Sciatic nerve (tissue), 2 donors: Measurements from ENCODE around the gene EFNA1. TPM values are rescaled to one million over a fixed set of nuclear protein-coding genes. Genes with fewer than 3 reads are reported as not detected.
"Not testable (repeated sequence)": the region's sequence is repeated elsewhere in the genome, so short reads cannot be mapped to it uniquely, and the experiment has no call there.

Experiments used
- ATAC-seq: fragments of 200-7000 bp; cut with Tn5 transposase; one replicate; pipeline ENCODE4 v1.9.1; 2020; ENCODE audit warnings: mild to moderate bottlenecking, moderate library complexity
- DNase-seq: peaks from one replicate; pipeline ENCODE4 v3.0.0-alpha.2; 2020; ENCODE audit warnings: low spot score
- intact Hi-C: fragments of 100-400 bp; cut with DNase I; formaldehyde crosslinking; loops from one replicate; pipeline ENCODE4 v1.14.2; 2022
- total RNA-seq: library from RNA; stranded (reverse); fragmentation: NEBNext Ultra II Directional; extraction: Animal tissue kit (Norgen Biotek cat#: 25700); gene quantifications from one replicate; pipeline ENCODE4 v1.2.1, GENCODE V29; 2021
- donor health status: DM: no; HTN: no; CAD: no.
- donor health status: DM: no; HTN: no; CAD: no.

EFNA1 gene
- total RNA-seq, 1 donor from 2014 or later: 49.0 TPM

- peak; percentile 83 for ATAC-seq
- peak; percentile 91 for DNase-seq
- intact Hi-C loops: no loop called here
Measured at GRCh38 chr1:155134880-155135414, 7.3 kb downstream of the EFNA1 start.

- intact Hi-C loops: no loop called here
- DNase-seq (peak; percentile 97), ATAC-seq (peak; percentile 95)
Measured at GRCh38 chr1:155135415-155136028, 7.8 kb downstream of the EFNA1 start, which contains the start of gene SLC50A1. SLC50A1 (plus strand) TSS chr1:155135852; CDS start chr1:155135912, 60 bp downstream.

GRCh38 chr1:155136748-155137147 lies 9.1 kb downstream of the EFNA1 start:
- no peak for DNase-seq
- intact Hi-C loops: no loop called here
- ATAC-seq: no peak

GRCh38 chr1:155137154-155137949 lies 9.7 kb downstream of the EFNA1 start:
- no peak for DNase-seq
- no peak for ATAC-seq
- intact Hi-C loops: no loop called here

- peak; percentile 94 for DNase-seq
- peak; percentile 89 for ATAC-seq
- intact Hi-C loops: no loop called here
Measured at GRCh38 chr1:155139895-155140629, 12.4 kb downstream of the EFNA1 start, which contains the start of gene DPM3. DPM3 (minus strand) TSS chr1:155140531; CDS start chr1:155140240, 291 bp downstream.

GRCh38 chr1:155140630-155140953 lies 12.9 kb downstream of the EFNA1 start:
- DNase-seq: no peak
- intact Hi-C loops: no loop called here
- ATAC-seq: no peak

GRCh38 chr1:155141749-155142148 lies 14.1 kb downstream of the EFNA1 start:
- no peak for ATAC-seq
- no peak for DNase-seq

GRCh38 chr1:155145491-155145890 lies 17.8 kb downstream of the EFNA1 start:
- intact Hi-C loops: no loop called here
- DNase-seq: no peak
- no peak for ATAC-seq

More at GRCh38 chr1:155141749-155142148, 14.1 kb downstream of the EFNA1 start:
- intact Hi-C loops: no loop called here

- ATAC-seq, intact Hi-C loops, DNase-seq: not testable (repeated sequence)
Measured at GRCh38 chr1:155155996-155156643, 28.4 kb downstream of the EFNA1 start.

GRCh38 chr1:155158991-155159390 lies 31.3 kb downstream of the EFNA1 start:
- DNase-seq (no peak), ATAC-seq (no peak)
- intact Hi-C loops: no loop called here

GRCh38 chr1:155160128-155160527 lies 32.5 kb downstream of the EFNA1 start:
- intact Hi-C loops: no loop called here
- DNase-seq (no peak), ATAC-seq (no peak)

- ATAC-seq, DNase-seq, intact Hi-C loops: not testable (repeated sequence)
Measured at GRCh38 chr1:155162631-155163030, 35.0 kb downstream of the EFNA1 start.

- ATAC-seq, intact Hi-C loops, DNase-seq: not testable (repeated sequence)
Measured at GRCh38 chr1:155163785-155164184, 36.1 kb downstream of the EFNA1 start.

- intact Hi-C loops: loop anchor here (5.0 kb wide), 1 partner anchor 72 kb away; no protein-coding TSS in a partner anchor
- DNase-seq: not testable (repeated sequence)
Measured at GRCh38 chr1:155164625-155165024, 36.9 kb downstream of the EFNA1 start.

GRCh38 chr1:155166051-155166470 lies 38.4 kb downstream of the EFNA1 start:
- DNase-seq (no peak), ATAC-seq (no peak)
- intact Hi-C loops: loop anchor here (5.0 kb wide), 1 partner anchor 74 kb away; no protein-coding TSS in a partner anchor

More at GRCh38 chr1:155164625-155165024, 36.9 kb downstream of the EFNA1 start:
- ATAC-seq: not testable (repeated sequence)

- ATAC-seq (peak; percentile 79), DNase-seq (peak; percentile 74)
- intact Hi-C loops: loop anchor here (5.0 kb wide), 1 partner anchor 74 kb away; no protein-coding TSS in a partner anchor
Measured at GRCh38 chr1:155166471-155167165, 38.9 kb downstream of the EFNA1 start.

GRCh38 chr1:155167166-155168104 lies 39.8 kb downstream of the EFNA1 start:
- intact Hi-C loops: loop anchor here (5.0 kb wide), 1 partner anchor 75 kb away; no protein-coding TSS in a partner anchor
- peak; percentile 85 for ATAC-seq
- DNase-seq: peak; percentile 95
